Stimulated activated CD4-positive, alpha-beta T cell treated with anti-CD3 and anti-CD28 coated beads, Interleukin-1b, Interleukin-23, amount 100 ng/mL, for 1 hour (primary cell): ENCODE results near the gene TTC9C.
"Not testable (repeated sequence)": the region's sequence is repeated elsewhere in the genome, so short reads cannot be mapped to it uniquely, and the experiment has no call there.

Experiments used
- DNase-seq, 2 donors: peaks; one replicate each; pipeline ENCODE4 v3.0.0-alpha.2; 2020; ENCODE audit warnings: low read depth in 2 of 2

TTC9C gene, protein sequence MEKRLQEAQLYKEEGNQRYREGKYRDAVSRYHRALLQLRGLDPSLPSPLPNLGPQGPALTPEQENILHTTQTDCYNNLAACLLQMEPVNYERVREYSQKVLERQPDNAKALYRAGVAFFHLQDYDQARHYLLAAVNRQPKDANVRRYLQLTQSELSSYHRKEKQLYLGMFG

GRCh38 chr11:62728171-62728988, at the start of gene TTC9C:
Gene TTC9C, plus strand, starts transcription at chr11:62728486. Its CDS starts 363 bp downstream, at chr11:62728849.
- peak; percentile 45 to 60 for DNase-seq

GRCh38 chr11:62678770-62679696, 49.3 kb upstream of the TTC9C start, which contains the start of gene UBXN1:
Gene UBXN1, minus strand, starts transcription at chr11:62679073. Its CDS starts 150 bp downstream, at chr11:62678923.
- DNase-seq, result peak; percentile 58 to 76

- peak in 1 of 2 donors; percentile 7 for DNase-seq
Measured at GRCh38 chr11:62680825-62681240, 47.5 kb upstream of the TTC9C start.

- DNase-seq, result no peak
Measured at GRCh38 chr11:62682518-62682917, 45.8 kb upstream of the TTC9C start.

DNA sequence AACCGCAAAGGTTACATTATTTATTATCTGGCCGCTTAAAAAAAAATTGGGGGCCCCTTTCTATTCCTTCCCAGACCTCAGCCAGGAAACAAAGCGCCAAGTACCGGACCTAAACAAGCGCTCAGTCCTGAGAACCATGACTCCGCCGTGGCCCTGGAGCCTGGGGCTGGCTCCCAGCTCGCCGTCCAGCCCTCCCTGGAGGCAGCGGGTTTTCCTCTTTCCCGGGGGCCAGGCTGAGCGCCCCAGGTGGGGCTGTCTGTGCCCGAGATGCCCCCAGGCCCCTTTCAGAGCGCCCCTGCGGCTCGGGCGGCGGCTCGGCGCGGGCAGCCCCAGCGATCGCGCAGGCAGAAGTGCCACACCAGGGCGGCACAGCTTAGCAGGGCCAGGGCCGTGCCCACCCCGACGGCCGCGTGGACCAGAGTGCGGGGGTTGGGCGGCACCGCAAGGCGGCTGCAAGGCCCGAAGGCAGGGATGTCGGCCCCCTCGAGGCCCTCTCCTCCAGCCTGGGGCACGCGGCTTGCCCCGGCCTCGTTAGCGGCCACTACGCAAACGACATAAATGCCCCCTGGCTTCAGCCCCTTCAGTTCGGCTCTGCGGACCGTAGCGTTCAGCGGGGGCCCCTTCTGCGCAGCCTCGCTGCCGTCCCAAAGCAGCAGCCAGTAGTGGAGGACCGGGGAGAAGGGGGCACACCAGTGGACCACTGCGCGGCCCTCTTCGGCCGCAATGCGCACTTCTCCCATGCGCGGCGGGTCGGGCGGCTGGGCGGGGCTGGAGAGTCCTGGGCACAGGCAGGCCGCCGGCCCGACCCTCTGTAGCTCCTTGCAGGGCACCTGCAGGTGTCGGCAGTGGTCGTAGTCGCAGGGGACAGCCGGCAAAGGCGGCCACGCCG, 40.5 kb upstream of the TTC9C start:
- no peak for DNase-seq

DNA sequence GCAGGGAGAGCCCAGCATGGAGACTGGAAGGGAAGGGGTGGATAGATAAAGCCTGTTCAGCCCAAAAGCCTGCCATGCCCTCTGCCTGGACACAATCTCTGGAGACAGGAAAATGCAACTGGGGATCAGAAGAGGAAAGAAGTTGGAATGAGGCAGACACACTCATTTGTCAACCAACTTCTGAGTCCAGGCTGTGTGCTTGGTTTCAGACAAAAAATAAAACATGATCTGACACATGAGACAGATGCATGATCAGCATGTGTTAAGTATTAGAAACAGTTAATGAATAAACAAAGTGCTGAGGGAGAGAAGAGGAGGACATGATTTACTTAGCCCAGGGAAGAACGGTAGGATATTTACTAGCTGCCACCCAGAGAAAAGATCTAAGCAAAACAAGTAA, 39.8 kb upstream of the TTC9C start:
- no peak for DNase-seq

DNA sequence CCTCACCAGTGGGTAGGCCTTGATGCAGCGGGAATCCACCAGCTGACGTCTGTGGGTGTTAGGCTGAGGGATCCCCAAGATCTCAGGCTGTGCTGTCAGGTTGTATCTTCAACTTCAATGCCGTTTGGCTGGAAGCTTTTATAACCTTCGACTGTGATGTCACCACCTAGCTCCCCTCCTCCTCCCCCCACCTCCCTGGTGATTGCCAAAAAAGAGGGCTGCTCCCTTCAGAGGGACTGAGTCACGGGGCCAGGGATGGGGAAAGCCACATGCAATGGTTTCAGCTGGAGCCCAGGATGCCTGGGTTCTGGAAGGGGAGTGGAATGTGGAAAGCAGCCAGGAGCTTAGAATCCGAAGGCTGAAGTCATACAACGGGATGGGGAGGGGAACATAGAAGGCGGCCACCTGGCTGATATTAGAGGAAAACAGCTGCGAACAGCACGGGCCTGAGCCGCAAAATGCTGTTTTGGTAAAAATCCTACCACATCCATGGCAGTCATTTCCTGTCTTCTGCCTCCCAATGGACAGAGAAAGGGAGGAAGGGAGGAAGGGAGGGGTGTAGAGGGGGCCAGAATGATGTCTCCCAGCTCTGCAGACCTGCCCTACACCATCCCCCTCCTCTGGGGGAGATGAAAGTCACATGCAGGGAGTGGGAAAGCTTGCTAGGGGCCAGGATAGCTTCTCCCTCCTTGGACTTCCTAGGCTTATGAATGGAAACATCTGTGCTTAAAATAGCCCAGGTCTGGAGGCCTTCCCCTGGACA, 38.7 kb upstream of the TTC9C start, which contains the start of gene LRRN4CL:
Gene LRRN4CL (minus strand): TSS at position 110 of the 763 bp plus-strand sequence. CDS start 1,022 bp downstream, outside the sequence.
- DNase-seq, result no peak

DNA sequence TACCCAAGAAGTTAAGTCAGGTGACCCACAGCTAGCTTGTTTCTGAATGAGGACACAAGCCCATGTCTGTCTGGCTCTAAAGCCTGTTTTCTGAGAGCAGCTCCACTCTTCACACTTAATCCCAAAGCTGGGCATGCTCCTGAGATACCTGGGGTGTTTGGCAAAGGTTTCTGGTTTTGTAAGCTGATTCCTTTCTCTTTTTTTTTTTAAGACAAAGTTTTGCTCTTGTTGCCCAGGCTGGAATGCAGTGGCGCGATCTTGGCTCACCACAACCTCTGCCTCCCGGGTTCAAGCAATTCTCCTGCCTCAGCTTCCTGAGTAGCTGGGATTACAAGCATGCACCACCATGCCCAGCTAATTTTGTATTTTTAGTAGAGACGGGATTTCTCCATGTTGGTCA, 34.7 kb upstream of the TTC9C start:
- not testable (repeated sequence) for DNase-seq

GRCh38 chr11:62694455-62695167, 33.7 kb upstream of the TTC9C start:
- DNase-seq, result peak; percentile 54 to 62

- no peak for DNase-seq
Measured at GRCh38 chr11:62702246-62702645, 26.0 kb upstream of the TTC9C start.

DNA sequence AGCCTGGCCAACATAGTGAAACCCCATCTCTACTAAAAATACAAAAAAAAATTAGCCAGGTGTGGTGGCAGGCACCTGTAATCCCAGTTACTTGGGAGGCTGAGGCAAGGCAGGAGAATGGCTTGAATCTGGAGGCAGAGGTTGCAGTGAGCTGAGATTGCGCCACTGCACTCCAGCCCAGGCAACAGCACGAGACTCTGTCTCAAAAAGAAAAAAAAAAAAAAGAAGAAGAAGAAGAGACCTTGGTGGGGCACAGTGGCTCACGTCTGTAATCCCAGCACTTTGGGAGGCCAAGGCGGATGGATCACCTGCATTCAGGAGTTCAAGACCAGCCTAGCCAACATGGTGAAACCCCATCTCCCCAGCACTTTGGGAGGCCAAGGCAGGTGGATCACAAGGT, 24.4 kb upstream of the TTC9C start:
- not testable (repeated sequence) for DNase-seq

GRCh38 chr11:62705413-62705812, 22.9 kb upstream of the TTC9C start:
- DNase-seq, result no peak

- peak; percentile 90 to 94 for DNase-seq
Measured at GRCh38 chr11:62705880-62706849, 22.1 kb upstream of the TTC9C start.

- DNase-seq, result no peak
Measured at GRCh38 chr11:62706850-62707247, 21.4 kb upstream of the TTC9C start.

- no peak for DNase-seq
Measured at GRCh38 chr11:62707277-62707861, 20.9 kb upstream of the TTC9C start, which contains the start of the genes BSCL2 and GNG3. Gene BSCL2, minus strand, starts transcription at chr11:62707424. Its CDS starts 229 bp downstream, at chr11:62707195. Gene GNG3, plus strand, starts transcription at chr11:62707676. Its CDS starts 620 bp downstream, at chr11:62708296.

DNA sequence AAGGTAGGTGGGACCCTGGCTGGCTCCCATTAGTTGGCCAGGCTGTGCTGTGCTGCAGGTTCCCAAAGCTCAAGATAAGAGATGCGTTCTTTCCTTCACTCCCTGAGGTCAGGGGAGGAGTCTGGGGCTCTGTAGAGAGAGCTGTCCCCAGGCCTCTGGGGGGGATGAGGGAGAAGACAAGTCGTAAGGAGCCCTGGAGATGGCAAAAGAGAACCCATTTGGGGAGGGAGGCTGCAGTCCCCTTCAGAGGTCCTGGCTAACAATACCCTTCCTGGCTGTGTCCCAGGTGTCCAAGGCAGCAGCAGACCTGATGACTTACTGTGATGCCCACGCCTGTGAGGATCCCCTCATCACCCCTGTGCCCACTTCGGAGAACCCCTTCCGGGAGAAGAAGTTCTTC, 19.9 kb upstream of the TTC9C start:
- no peak for DNase-seq

DNA sequence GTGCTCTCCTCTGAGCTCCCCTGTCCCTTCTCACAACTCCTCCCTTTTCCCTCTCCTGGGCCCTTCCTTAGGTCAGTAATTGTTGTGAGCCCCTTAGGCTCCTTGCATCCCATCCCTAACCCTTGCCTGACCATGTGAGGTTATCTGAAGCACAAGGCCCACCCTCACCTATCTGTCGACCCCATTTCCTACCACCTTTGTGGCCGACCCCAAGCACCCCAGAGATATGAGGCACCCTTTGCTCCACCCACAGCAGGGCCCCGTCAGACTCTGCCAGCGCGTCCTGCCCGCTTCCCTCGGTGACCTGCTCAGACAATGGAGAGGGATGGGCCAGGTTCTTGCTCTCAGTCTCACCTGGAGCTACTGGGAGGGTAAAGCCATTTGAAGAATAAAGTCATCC, 19.5 kb upstream of the TTC9C start:
- DNase-seq, result no peak
